Spleen (tissue), 7 donors: Measurements from ENCODE around the gene RMI2.

Experiments used
- POLR2A ChIP-seq, 3 donors: fragments of 450-650 bp; IDR thresholded peaks; one replicate each; pipeline ENCODE4 v1.5.1; 2017; ENCODE audit warnings: antibody characterized with exemption in 3 of 3, mild to moderate bottlenecking in 1 of 3
- POLR2AphosphoS5 ChIP-seq, 3 donors: sonication (generic); formaldehyde crosslinking; IDR thresholded peaks; one replicate each; pipeline ENCODE4 v1.5.1; 2017; ENCODE audit warnings: antibody characterized with exemption in 3 of 3
- TF ChIP-seq, protein P1 (sequence below), 11 experiments: fragments of 200-600 bp in 7 of 11; fragments of 450-650 bp in 4 of 11; sonication (generic) in 4 of 11; IDR thresholded peaks in 8 of 11; conservative IDR thresholded peaks in 3 of 11; 1 replicate in 7 of 11; 2 replicates in 4 of 11; pipeline versions ENCODE4 v1.4.0 to v1.8.0; 2016 to 2021; ENCODE audit warnings: antibody characterized with exemption in 11 of 11, inconsistent platforms in 4 of 11, mild to moderate bottlenecking in 1 of 11
- donor health status: DM: no; HTN: no; CAD: no; lungs with moderate emphysema.
- donor health status: DM: no; HTN: no; CAD: no.
- donor health status: DM: no; HTN: no; CAD: no.

DNA sequence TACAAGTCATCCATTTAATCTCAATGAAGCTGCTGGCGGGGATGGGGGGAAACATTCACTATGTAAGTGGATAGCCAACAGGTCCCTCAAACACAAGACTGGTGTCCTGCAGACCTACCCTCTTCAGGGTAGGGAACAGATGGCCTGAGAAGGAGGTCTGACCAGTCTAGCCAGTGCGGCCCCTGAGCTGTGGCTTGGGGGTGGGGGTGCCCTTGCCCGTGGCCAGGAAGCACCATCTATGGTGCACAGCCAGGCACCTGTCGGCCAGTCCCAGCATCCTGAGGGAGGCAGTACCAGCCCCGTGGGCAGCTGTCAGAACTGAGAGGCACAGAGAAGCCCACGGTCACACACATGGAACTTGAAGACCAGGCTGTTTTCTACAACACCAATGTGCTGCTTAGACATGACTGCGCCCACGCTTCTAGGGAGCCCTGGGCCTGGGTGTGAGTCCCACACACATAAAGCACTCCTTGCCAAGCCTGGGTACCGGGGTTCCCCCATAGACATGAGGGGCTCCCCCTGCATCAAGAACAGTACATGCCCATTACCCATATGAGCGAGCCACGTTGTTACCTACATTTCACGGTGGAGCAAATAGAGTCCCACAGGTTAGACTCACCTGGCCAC is 40.9 kb downstream of the RMI2 start:
- TF ChIP-seq, protein P1, sequence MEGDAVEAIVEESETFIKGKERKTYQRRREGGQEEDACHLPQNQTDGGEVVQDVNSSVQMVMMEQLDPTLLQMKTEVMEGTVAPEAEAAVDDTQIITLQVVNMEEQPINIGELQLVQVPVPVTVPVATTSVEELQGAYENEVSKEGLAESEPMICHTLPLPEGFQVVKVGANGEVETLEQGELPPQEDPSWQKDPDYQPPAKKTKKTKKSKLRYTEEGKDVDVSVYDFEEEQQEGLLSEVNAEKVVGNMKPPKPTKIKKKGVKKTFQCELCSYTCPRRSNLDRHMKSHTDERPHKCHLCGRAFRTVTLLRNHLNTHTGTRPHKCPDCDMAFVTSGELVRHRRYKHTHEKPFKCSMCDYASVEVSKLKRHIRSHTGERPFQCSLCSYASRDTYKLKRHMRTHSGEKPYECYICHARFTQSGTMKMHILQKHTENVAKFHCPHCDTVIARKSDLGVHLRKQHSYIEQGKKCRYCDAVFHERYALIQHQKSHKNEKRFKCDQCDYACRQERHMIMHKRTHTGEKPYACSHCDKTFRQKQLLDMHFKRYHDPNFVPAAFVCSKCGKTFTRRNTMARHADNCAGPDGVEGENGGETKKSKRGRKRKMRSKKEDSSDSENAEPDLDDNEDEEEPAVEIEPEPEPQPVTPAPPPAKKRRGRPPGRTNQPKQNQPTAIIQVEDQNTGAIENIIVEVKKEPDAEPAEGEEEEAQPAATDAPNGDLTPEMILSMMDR (IDR thresholded peaks at IDR 0.05 in 8 of 11, conservative IDR thresholded peaks at IDR 0.05 in 3 of 11) = no peak
- TF ChIP-seq POLR2A (IDR thresholded peaks at IDR 0.05) (no peak), POLR2AphosphoS5 (IDR thresholded peaks at IDR 0.05) (no peak)
